ENCODE results near the gene MAD2L2.

- TF ChIP-seq, protein P1, sequence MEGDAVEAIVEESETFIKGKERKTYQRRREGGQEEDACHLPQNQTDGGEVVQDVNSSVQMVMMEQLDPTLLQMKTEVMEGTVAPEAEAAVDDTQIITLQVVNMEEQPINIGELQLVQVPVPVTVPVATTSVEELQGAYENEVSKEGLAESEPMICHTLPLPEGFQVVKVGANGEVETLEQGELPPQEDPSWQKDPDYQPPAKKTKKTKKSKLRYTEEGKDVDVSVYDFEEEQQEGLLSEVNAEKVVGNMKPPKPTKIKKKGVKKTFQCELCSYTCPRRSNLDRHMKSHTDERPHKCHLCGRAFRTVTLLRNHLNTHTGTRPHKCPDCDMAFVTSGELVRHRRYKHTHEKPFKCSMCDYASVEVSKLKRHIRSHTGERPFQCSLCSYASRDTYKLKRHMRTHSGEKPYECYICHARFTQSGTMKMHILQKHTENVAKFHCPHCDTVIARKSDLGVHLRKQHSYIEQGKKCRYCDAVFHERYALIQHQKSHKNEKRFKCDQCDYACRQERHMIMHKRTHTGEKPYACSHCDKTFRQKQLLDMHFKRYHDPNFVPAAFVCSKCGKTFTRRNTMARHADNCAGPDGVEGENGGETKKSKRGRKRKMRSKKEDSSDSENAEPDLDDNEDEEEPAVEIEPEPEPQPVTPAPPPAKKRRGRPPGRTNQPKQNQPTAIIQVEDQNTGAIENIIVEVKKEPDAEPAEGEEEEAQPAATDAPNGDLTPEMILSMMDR (IDR thresholded peaks at IDR 0.05) = no peak
- no peak for TF ChIP-seq POLR2A (IDR thresholded peaks at IDR 0.05)
- no peak for TF ChIP-seq EP300 (IDR thresholded peaks at IDR 0.05; ENCODE audit: low read depth)
- TF ChIP-seq POLR2AphosphoS5 (IDR thresholded peaks at IDR 0.05) = no peak
Observed at GRCh38 chr1:11690397-11691301, 9.7 kb upstream of the MAD2L2 start.

All from transverse colon (tissue), 4 donors.